ENCODE data around the gene KLHL22.
"Not testable (repeated sequence)": the region's sequence is repeated elsewhere in the genome, so short reads cannot be mapped to it uniquely, and the experiment has no call there.

Gene KLHL22

GRCh38 chr22:20494978-20495860 lies at the start of gene KLHL22:
Gene KLHL22 (minus strand): TSS chr22:20495795. CDS start chr22:20489211, 6,584 bp downstream.
- no peak for DNase-seq (ENCODE audit: low read depth, low spot score)

DNA sequence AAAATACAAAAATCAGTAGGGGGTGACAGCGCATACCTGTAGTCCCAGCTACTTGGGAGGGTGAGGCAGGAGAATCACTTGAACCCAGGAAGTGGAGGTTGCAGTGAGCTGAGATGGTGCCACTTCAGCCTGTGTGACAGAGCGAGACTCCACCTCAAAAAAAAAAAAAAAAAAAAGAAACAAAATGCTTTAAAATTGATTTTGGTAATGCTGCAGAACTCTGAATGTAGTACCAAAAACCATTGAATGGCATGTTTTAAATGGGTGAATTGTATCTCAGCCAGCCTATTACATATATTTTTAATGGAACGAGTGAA lies 49.7 kb upstream of the KLHL22 start:
- not testable (repeated sequence) for DNase-seq (ENCODE audit: low read depth, low spot score)

GRCh38 chr22:20542736-20543135 lies 47.1 kb upstream of the KLHL22 start:
- DNase-seq (ENCODE audit: low read depth, low spot score) = no peak

DNA sequence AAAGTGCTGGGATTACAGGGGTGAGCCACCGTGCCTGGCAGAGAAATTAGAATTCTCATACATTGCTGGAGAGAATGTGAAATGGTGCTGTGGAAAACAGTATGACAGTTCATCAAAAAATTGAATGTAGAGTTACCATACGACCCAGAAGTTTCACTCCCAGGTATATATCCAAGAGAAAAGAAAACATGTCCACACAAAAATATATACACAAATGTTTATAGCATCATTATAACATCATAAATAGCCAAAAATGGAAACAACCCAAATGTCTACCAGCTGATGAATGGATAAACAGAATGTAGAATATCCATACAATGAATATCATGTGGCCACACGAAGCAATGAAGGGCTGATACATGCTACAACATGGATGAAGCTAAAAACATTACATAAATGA lies 46.5 kb upstream of the KLHL22 start:
- no peak for DNase-seq (ENCODE audit: low read depth, low spot score)

GRCh38 chr22:20538875-20539274 lies 43.3 kb upstream of the KLHL22 start:
- DNase-seq (ENCODE audit: low read depth, low spot score) = not testable (repeated sequence)

DNA sequence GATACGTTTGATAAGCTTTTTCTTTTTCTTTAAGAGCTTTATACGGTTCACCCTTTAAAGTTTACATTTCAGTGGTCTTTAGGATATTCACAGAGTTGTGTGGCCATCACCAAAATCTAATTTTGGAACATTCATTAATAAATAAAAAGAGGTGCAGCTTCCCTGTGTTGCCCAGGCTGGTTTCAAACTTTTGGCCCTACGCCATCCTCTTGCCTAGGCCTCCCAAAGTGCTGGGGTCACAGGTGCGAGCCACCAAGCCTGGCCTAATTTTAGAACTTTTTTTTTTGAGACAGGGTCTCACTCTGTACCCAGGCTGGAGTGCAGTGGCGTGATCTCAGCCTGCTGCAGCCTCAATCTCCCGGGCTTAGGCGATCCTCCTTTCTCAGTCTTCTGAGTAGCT lies 42.4 kb upstream of the KLHL22 start:
- DNase-seq (ENCODE audit: low read depth, low spot score) = no peak

DNA sequence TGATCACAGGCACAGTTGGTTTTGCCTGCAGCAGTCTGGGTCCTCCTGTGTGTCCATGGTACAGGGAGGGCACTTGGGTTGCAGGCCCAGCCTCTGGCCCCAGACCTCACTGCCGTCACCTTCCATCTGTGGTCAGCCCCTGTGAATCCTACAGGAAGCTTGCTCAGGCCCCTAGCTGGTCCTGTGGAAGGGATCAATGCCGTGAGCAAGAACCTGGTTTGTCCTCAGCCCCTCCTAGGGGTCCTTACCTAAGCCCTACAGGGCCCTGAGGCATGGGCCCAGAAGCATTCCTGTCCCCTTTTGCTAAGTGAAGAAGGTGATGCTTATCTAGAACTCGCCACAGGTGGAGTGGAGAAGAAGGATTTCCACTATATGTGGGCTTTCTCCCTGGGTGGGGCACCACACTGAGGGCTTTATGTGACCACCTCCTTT lies 41.7 kb upstream of the KLHL22 start:
- DNase-seq (ENCODE audit: low read depth, low spot score) = no peak

DNA sequence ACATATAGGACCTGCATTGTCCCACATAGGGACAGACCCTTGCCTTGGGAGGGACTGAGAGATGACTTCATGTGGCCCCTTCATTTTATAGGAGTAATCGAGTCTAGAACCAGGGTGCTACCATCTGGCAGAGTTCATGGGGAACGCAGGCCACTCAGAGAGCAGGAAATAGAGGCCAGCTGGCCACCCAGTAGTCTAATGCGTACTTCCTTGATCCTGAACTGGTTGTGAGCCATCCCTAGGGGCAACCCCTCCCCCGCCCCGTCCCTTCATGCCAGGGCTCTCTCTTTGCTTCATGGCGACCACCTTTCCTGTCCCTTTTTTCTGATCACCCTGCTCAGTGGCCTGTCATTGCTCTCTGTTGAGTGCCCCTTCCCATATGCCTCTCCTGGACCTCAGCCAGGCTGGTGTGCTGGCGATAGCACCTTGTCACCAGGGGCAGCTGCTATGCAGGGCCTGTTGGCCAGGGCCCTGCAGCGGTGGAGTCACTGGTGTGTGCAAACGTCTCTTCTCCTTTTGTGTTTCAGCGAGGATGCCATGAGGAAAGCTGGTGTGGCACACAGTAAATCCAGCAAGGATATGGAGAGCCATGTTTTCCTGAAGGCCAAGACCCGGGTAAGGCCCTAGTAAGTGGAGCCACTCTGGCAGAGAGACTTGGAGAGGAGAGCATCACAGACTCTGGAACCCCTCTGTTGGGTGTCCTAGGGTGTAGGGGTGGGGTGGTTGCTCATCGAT lies 41.2 kb upstream of the KLHL22 start:
- DNase-seq (ENCODE audit: low read depth, low spot score) = no peak

- no peak for DNase-seq (ENCODE audit: low read depth, low spot score)
Observed at GRCh38 chr22:20533879-20534265, 38.3 kb upstream of the KLHL22 start.

GRCh38 chr22:20533095-20533878 lies 37.7 kb upstream of the KLHL22 start:
- no peak for DNase-seq (ENCODE audit: low read depth, low spot score)

DNA sequence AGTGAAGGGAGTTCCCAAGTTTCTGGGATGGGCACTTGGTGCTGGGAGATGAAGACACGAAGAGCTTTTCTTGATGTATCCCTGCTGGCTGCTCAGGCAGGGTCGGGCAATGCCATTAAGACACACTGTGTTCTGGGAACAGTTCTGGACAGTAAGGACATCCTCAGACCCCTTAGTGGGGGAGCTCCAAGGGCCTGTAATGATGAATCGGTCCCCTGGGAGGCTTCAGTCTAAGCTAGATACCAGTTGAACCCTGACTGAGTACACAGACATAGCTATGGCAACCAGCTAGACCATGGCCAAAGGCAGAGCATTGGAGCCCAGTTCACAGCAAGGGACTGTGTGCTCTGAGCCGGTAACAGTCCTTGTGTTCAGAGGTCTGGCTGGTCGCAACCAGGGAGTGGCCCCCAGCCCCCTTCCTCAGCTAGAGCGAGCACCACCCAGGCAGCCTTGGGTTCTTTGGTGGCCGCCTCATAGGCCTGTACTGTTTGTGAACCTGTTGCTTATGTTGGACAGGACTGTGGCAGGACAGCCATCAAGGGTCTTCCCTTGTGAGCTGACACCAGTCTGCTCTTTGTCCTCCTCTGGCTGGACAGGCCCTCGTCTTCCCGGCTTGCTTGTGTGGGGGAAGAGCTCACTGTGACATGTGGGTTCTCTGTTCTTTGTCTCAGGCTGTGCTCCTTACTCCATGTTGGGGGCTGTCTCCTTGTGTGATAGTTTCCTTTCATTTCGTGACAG lies 36.8 kb upstream of the KLHL22 start:
- DNase-seq (ENCODE audit: low read depth, low spot score) = no peak

GRCh38 chr22:20531404-20532201 lies 36.0 kb upstream of the KLHL22 start:
- DNase-seq (ENCODE audit: low read depth, low spot score) = no peak

- DNase-seq (ENCODE audit: low read depth, low spot score) = no peak
Observed at GRCh38 chr22:20531154-20531403, 35.5 kb upstream of the KLHL22 start.

- no peak for DNase-seq (ENCODE audit: low read depth, low spot score)
Observed at GRCh38 chr22:20530368-20531153, 35.0 kb upstream of the KLHL22 start.

DNA sequence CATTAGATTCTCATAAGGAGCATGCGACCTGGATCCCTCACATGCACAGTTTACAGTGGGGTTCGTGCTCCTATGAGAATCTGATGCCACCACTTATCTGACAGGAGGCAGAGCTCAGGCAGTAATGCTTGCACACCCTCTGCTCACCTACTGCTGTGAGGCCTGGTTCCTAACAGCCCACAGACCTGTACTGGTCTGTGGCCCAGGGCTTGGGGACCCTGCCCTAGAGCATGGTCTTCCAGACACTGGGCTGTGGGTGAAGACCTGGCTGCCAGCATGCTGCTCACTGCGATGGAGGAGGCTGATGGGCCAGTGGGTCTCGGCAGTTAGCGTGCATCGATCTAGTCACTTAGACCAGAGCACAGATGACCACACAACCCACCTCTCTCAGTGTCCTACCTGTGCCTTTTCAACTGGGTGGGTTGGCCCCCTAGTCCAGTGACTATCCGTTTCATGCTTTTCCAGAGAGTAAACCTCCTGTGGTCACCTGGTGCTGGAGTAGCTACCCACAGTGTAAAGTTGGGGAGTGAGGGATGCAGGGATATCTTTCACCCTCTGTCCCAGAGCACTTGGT lies 32.9 kb upstream of the KLHL22 start:
- no peak for DNase-seq (ENCODE audit: low read depth, low spot score)

DNA sequence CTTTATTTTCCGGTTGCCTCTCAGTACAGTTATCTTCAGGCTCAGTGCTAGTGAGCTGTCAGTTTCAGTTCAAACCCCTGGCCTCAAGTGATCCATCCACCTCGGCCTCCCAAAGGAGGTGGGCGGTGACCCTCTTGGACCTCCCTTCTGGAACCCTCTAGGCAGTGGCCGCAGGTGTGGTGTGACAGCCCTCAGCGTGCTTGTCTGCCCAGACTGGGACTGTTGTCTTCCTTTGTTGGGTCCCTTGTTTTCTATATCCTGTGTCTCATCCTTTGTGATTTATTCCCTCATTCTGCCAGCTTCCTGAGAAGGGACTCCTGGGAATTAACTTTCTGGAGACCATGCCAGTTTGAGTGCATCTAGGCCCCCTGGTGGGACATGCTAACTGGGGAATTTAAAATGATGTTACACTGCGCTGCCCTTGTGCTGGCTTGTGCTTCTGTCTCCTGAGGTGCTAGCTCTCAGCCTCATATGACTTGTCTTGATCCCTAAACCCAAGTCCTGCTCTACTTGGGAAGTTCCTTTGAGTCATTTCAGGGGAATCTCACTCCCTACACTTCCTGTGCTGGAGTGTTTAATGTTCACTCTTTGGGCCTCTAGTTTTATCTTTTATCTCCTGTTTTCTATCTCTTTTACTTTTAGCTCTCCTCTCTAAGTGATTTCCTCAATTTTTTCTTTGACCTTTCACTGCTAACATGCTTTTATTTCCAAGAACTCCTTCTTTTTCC lies 31.2 kb upstream of the KLHL22 start:
- DNase-seq (ENCODE audit: low read depth, low spot score) = no peak

DNA sequence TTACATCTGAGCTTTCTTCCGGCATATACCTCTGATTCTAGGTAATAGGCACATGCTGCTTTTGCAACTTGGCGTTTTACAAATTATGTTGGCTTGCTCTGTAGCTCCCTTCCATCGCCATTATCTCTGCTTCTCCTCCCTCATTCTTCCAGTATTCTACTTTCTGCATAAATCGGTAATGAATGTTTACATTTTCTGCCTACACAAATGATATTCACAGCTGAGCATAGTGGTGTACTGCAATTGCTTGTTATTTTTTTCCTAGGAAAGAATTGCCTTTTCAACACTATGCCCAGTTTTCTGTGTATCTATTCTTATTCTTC lies 30.7 kb upstream of the KLHL22 start:
- no peak for DNase-seq (ENCODE audit: low read depth, low spot score)

GRCh38 chr22:20525048-20525447 lies 29.5 kb upstream of the KLHL22 start:
- DNase-seq (ENCODE audit: low read depth, low spot score) = no peak

DNA sequence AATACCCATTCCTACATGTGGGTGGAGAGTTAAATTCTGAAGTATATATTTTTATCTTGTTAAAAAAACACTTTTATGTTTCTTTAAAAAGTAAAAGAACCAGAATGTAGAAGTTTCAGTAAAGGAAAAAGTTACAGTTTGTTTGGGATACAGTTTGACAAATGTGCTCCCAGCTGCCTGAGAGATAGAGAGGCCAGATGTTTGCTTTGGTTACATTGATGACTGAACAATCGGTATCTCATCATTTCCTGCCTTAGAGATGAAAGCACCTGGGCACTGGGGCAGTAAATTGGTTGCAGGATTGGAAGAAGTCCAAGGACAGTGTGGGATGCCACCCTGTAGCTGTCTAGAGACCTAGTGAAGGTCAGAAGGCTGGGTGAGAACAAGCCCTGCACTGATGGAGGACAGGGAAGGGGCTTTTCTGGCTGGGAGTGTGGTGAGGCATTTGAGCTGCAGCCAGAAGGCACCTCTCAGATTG lies 28.4 kb upstream of the KLHL22 start:
- no peak for DNase-seq (ENCODE audit: low read depth, low spot score)
